DMS153 (cell line): Measurements from ENCODE around the gene RO60.

Experiments used
- DNase-seq: peaks from one replicate; lab custom pipeline; 2025; lab: John Stamatoyannopoulos, UW

Gene RO60

DNA sequence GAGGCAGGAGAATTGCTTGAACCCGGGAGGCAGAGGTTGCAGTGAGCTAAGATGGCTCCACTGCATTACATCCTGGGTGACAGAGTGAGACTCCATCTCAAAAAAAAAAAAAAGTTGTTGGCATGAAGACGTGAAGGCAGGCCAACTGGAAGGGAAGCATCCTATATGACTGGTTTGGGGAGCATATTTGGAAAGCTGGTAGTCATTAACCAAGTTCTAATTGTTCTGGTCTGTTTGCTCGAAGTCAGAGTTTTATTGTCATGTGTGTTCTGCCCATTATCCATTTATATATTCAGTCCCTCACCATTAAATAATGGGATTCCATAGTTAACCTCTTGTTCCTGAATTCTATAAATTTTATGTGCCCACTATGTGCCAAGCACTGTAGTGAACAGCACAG lies 49.1 kb downstream of the RO60 start:
- no peak for DNase-seq
